H1 (cell line): ENCODE data around the gene RAB3C. TPM values are rescaled to one million over a fixed set of nuclear protein-coding genes. Genes with fewer than 3 reads are reported as not detected.

Source experiments
- CTCF ChIA-PET: fragments of 300-600 bp; sonication (Branson Sonifier 250); formaldehyde crosslinking; loops from one replicate; lab custom pipeline; 2021; ENCODE audit not compliant: partially characterized antibody; lab: Charles Lee
- POLR2A ChIA-PET: fragments of 300-600 bp; sonication (Branson Sonifier 250); formaldehyde crosslinking; loops from one replicate; lab custom pipeline; 2021; ENCODE audit warnings: inconsistent platforms; ENCODE audit not compliant: partially characterized antibody; lab: Charles Lee
- DNase-seq, 2 experiments: peaks; one replicate each; pipeline versions ENCODE4 v3.0.0 to v3.0.0-alpha.2; 2010 to 2022; ENCODE audit warnings: low spot score in 2 of 2, low read depth in 1 of 2, mixed read lengths in 1 of 2
- FAIRE-seq: peaks from 2 replicates; lab custom pipeline; 2011; peaks lifted over from hg19 to GRCh38; lab: Jason Lieb, UNC
- H2AFZ ChIP-seq: 2 replicates; pipeline ENCODE4 v1.8.1; 2012; ENCODE audit warnings: low read length, inconsistent platforms
- H2AK5ac ChIP-seq: 2 replicates; pipeline ENCODE4 v1.6.1; 2013; ENCODE audit warnings: low read depth, low read length
- H2BK120ac ChIP-seq: replicated peaks from 2 replicates; pipeline ENCODE3; 2013; ENCODE audit warnings: low read depth, low read length, inconsistent platforms
- H2BK12ac ChIP-seq: 2 replicates; pipeline ENCODE4 v1.6.1; 2013; ENCODE audit warnings: low read depth, low read length
- H2BK15ac ChIP-seq: 2 replicates; pipeline ENCODE4 v1.6.1; 2013; ENCODE audit warnings: low read length
- H2BK20ac ChIP-seq: 2 replicates; pipeline ENCODE4 v1.6.1; 2013; ENCODE audit warnings: low read length
- H2BK5ac ChIP-seq: 2 replicates; pipeline ENCODE4 v1.6.1; 2013; ENCODE audit warnings: low read depth, low read length
- H3K14ac ChIP-seq: 2 replicates; pipeline ENCODE4 v1.6.1; 2013; ENCODE audit warnings: inconsistent platforms; ENCODE audit not compliant: insufficient read length
- H3K18ac ChIP-seq: 2 replicates; pipeline ENCODE4 v1.6.1; 2013; ENCODE audit warnings: low read length; ENCODE audit errors: extremely low read depth
- H3K23ac ChIP-seq: 2 replicates; pipeline ENCODE4 v1.6.1; 2013; ENCODE audit warnings: inconsistent platforms; ENCODE audit not compliant: insufficient read length
- H3K23me2 ChIP-seq: 2 replicates; pipeline ENCODE4 v1.6.1; 2013; ENCODE audit warnings: low read depth, low read length
- H3K27ac ChIP-seq: 2 replicates; pipeline ENCODE4 v1.6.1; 2011; ENCODE audit warnings: low read depth, low read length, inconsistent platforms
- H3K27me3 ChIP-seq, 4 experiments: replicated peaks in 1 of 4; 1 replicate in 1 of 4; 2 replicates in 3 of 4; pipeline versions ENCODE4 v1.6.1 to v1.8.1; 2011 to 2013; ENCODE audit warnings: low read length in 3 of 4, mild to moderate bottlenecking in 3 of 4, inconsistent platforms in 2 of 4, mixed read lengths in 2 of 4, moderate library complexity in 1 of 4; ENCODE audit not compliant: control insufficient read depth in 3 of 4, insufficient read depth in 3 of 4; ENCODE audit errors: extremely low read depth in 1 of 4
- H3K36me3 ChIP-seq, 4 experiments: 2 replicates each; pipeline versions ENCODE4 v1.6.1 to v1.8.1; 2011 to 2013; ENCODE audit warnings: mild to moderate bottlenecking in 4 of 4, low read length in 3 of 4, moderate library complexity in 2 of 4, control low read depth in 1 of 4, inconsistent platforms in 1 of 4; ENCODE audit not compliant: insufficient read depth in 4 of 4, control insufficient read depth in 2 of 4
- H3K4ac ChIP-seq: replicated peaks from 2 replicates; pipeline ENCODE3; 2013; ENCODE audit warnings: low read length, low read depth, mixed read lengths, inconsistent platforms; ENCODE audit not compliant: insufficient read length
- H3K4me1 ChIP-seq, 4 experiments: replicated peaks in 1 of 4; 1 replicate in 1 of 4; 2 replicates in 3 of 4; pipeline versions ENCODE4 v1.6.1 to v1.8.1; 2011 to 2013; ENCODE audit warnings: low read length in 3 of 4, inconsistent platforms in 2 of 4, mixed read lengths in 1 of 4; ENCODE audit not compliant: insufficient read depth in 4 of 4, control insufficient read depth in 3 of 4
- H3K4me2 ChIP-seq, 2 experiments: 2 replicates each; pipeline versions ENCODE4 v1.6.1 to v1.8.1; 2011 to 2013; ENCODE audit warnings: low read depth in 2 of 2, low read length in 2 of 2, control low read depth in 1 of 2, inconsistent platforms in 1 of 2, mild to moderate bottlenecking in 1 of 2; ENCODE audit not compliant: insufficient read depth in 1 of 2
- H3K4me3 ChIP-seq, 4 experiments: fragments of 200-600, 300-600 bp in 1 of 4; sonication (generic), shearing (Covaris generic), sonication (Bioruptor Twin) in 1 of 4; 2 replicates each; pipeline versions ENCODE4 v1.5.1 to v1.8.1; 2011 to 2016; ENCODE audit warnings: low read length in 4 of 4, low read depth in 3 of 4, control low read depth in 2 of 4, inconsistent platforms in 2 of 4, mild to moderate bottlenecking in 2 of 4, mixed read lengths in 1 of 4, moderate library complexity in 1 of 4; ENCODE audit not compliant: insufficient read depth in 2 of 4; ENCODE audit errors: extremely low read depth in 1 of 4
- H3K56ac ChIP-seq: replicated peaks from 2 replicates; pipeline ENCODE3; 2013; ENCODE audit warnings: low read depth, mild to moderate bottlenecking, mixed read lengths, low read length, inconsistent platforms; ENCODE audit not compliant: insufficient read length
- H3K79me1 ChIP-seq: 2 replicates; pipeline ENCODE4 v1.6.1; 2013; ENCODE audit warnings: low read depth, low read length, control low read depth
- H3K79me2 ChIP-seq, 2 experiments: 2 replicates each; pipeline versions ENCODE4 v1.6.1 to v1.8.1; 2012 to 2013; ENCODE audit warnings: low read length in 2 of 2, mild to moderate bottlenecking in 2 of 2, inconsistent platforms in 1 of 2; ENCODE audit not compliant: insufficient read depth in 2 of 2, control insufficient read depth in 1 of 2
- H3K9ac ChIP-seq, 4 experiments: replicated peaks in 1 of 4; 1 replicate in 1 of 4; 2 replicates in 3 of 4; pipeline versions ENCODE4 v1.6.1 to v1.8.1; 2011 to 2013; ENCODE audit warnings: low read depth in 3 of 4, low read length in 3 of 4, control low read depth in 2 of 4, mild to moderate bottlenecking in 2 of 4, moderate library complexity in 2 of 4, inconsistent platforms in 1 of 4; ENCODE audit errors: extremely low read depth in 1 of 4
- H3K9me3 ChIP-seq, 2 experiments: 2 replicates each; pipeline versions ENCODE4 v1.6.1 to v1.8.1; 2012 to 2013; ENCODE audit warnings: mild to moderate bottlenecking in 2 of 2, moderate library complexity in 2 of 2, control low read depth in 1 of 2, inconsistent platforms in 1 of 2, low read depth in 1 of 2, low read length in 1 of 2, mixed read lengths in 1 of 2; ENCODE audit not compliant: insufficient read depth in 2 of 2
- H4K20me1 ChIP-seq, 2 experiments: replicated peaks in 1 of 2; 2 replicates each; pipeline versions ENCODE3 to v1.8.1; 2011 to 2013; ENCODE audit warnings: inconsistent platforms in 2 of 2, low read length in 2 of 2, mild to moderate bottlenecking in 1 of 2; ENCODE audit not compliant: insufficient read depth in 2 of 2, control insufficient read depth in 1 of 2
- H4K5ac ChIP-seq: 2 replicates; pipeline ENCODE4 v1.6.1; 2013; ENCODE audit warnings: low read length, low read depth, mixed read lengths, inconsistent platforms; ENCODE audit not compliant: insufficient read length
- H4K8ac ChIP-seq: 2 replicates; pipeline ENCODE4 v1.8.0; 2013; ENCODE audit warnings: mild to moderate bottlenecking, moderate library complexity, low read length, inconsistent platforms; ENCODE audit not compliant: insufficient read depth; ENCODE audit errors: extremely low read depth
- H4K91ac ChIP-seq: replicated peaks from 2 replicates; pipeline ENCODE3; 2013; ENCODE audit warnings: low read length, mixed read lengths, inconsistent platforms; ENCODE audit not compliant: insufficient read length
- CHD1 ChIP-seq: IDR thresholded peaks from 2 replicates; pipeline ENCODE4 v1.6.1; 2012; ENCODE audit warnings: low read depth, low read length, improper control_type of control experiment
- GABPA ChIP-seq: IDR thresholded peaks from 2 replicates; pipeline ENCODE4 v1.6.1; 2011; ENCODE audit warnings: mild to moderate bottlenecking, low read length, moderate library complexity, borderline replicate concordance; ENCODE audit not compliant: insufficient read depth
- RAD21 ChIP-seq, 2 experiments: IDR thresholded peaks in 1 of 2; conservative IDR thresholded peaks in 1 of 2; 2 replicates each; pipeline ENCODE4 v1.6.1; 2011; ENCODE audit warnings: low read depth in 2 of 2, low read length in 2 of 2, improper control_type of control experiment in 1 of 2, inconsistent platforms in 1 of 2, mild to moderate bottlenecking in 1 of 2, moderate library complexity in 1 of 2
- RBBP5 ChIP-seq: IDR thresholded peaks from 2 replicates; pipeline ENCODE4 v1.7.1; 2012; ENCODE audit warnings: low read depth, mild to moderate bottlenecking, inconsistent platforms, low read length, moderate library complexity, borderline replicate concordance
- RXRA ChIP-seq: IDR thresholded peaks from 2 replicates; pipeline ENCODE4 v1.6.1; 2011; ENCODE audit warnings: low read depth, mild to moderate bottlenecking, low read length, moderate library complexity; ENCODE audit not compliant: insufficient read depth
- TAF1 ChIP-seq: IDR thresholded peaks from 2 replicates; pipeline ENCODE4 v1.6.1; 2011; ENCODE audit warnings: mild to moderate bottlenecking, low read depth, low read length
- TAF7 ChIP-seq: optimal IDR thresholded peaks from 2 replicates; pipeline ENCODE3; 2011; ENCODE audit warnings: low read depth, mild to moderate bottlenecking, inconsistent platforms, low read length, moderate library complexity, borderline replicate concordance
- TBP ChIP-seq: IDR thresholded peaks from 2 replicates; pipeline ENCODE4 v1.6.1; 2011; ENCODE audit warnings: low read depth, low read length, improper control_type of control experiment
- WGBS, 2 experiments: shearing (Covaris generic) in 1 of 2; methylation state at CpG; one replicate each; pipeline versions ENCODE4 v1.1.6 to v1.1.7; 2013 to 2015; ENCODE audit warnings: low lambda C conversion rate in 2 of 2, mixed read lengths in 2 of 2, inconsistent platforms in 1 of 2, low coverage in 1 of 2, missing lambda C conversion rate in 1 of 2; ENCODE audit not compliant: insufficient replicate concordance in 2 of 2, insufficient coverage in 1 of 2, insufficient read length in 1 of 2; ENCODE audit errors: extremely low coverage in 1 of 2, missing lambda C conversion rate in 1 of 2; 5-methylcytosine and 5-hydroxymethylcytosine counted together
- polyA plus RNA-seq, 7 experiments: library from polyadenylated mRNA; depleted of rRNA in 3 of 7; stranded (reverse) in 5 of 7; unstranded in 2 of 7; fragments of >200 nt in 5 of 7; fragments of 200-250 nt in 2 of 7; gene quantifications; 1 replicate in 5 of 7; 2 replicates in 1 of 7; 4 replicates in 1 of 7; pipeline versions ENCODE4 v1.2.1 to v1.2.3, GENCODE V29; 2011 to 2013; ENCODE audit warnings: missing spikeins in 2 of 7, mixed read lengths in 2 of 7
- total RNA-seq: library from RNA; stranded (reverse); fragmentation: NEBNext Ultra II Directional; extraction: Animal tissue kit (Norgen Biotek cat#: 25700); gene quantifications from 2 replicates; pipeline ENCODE4 v1.2.1, GENCODE V29; 2021
- TF ChIP-seq, protein P1 (sequence below): IDR thresholded peaks from 2 replicates; pipeline ENCODE4 v1.6.1; 2012; ENCODE audit warnings: low read length, inconsistent platforms
- TF ChIP-seq, protein P2 (sequence below): IDR thresholded peaks from 2 replicates; pipeline ENCODE4 v1.6.1; 2011; ENCODE audit warnings: low read length, improper control_type of control experiment

RAB3C gene
- total and polyA plus RNA-seq, 2 of the 8 experiments (the other 6 are each of a cell fraction or from before 2014, with no cell fraction given), result 14.7 to 18.3 TPM

DNA sequence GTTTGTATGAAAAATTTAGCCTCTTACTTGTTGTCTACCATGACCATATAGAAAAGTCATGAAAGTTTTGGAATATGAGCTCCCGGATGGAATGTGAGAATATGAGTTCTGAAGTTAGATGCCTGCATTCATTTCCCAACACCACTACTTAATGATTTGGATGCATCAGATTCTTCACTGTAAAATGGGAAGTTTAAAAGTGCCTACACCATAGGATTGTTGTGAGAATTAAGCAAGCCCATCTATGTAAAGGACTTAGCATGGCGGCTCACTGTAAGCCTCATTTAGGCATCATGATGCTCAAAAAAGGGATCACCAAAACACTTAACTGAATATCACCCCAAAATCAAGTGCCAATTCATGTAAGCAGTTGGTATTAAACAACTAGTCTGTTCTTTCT lies 177.3 kb downstream of the RAB3C start:
- Histone ChIP-seq H3K9ac (no peak overlapping the region), H4K5ac (no peak overlapping the region), H3K14ac (no peak overlapping the region), H3K27ac (no peak overlapping the region), H4K8ac (no peak overlapping the region), H3K4me3 (no peak overlapping the region), H3K79me2 (no peaks in the 10 kb centered on the region), H3K27me3 (no peaks in the 10 kb centered on the region), H3K79me1 (no peaks in the 10 kb centered on the region), H2BK12ac (no peak overlapping the region), H3K23me2 (peaks cover 2% of the 10 kb centered on the region; the same call in 1 of the 2 replicates), H2BK120ac (no peak overlapping the region), H3K4me1 (no peaks in the 10 kb centered on the region), H2BK5ac (no peak overlapping the region), H2AK5ac (no peak overlapping the region), H3K56ac (no peak overlapping the region), H3K23ac (no peak overlapping the region), H4K91ac (no peak overlapping the region), H2BK15ac (no peak overlapping the region), H3K36me3 (no peaks in the 10 kb centered on the region), H3K4me2 (no peak overlapping the region), H2BK20ac (no peak overlapping the region), H3K18ac (no peak overlapping the region), H3K9me3 (no peaks in the 10 kb centered on the region), H4K20me1 (no peaks in the 10 kb centered on the region), H2AFZ (no peak overlapping the region), H3K4ac (no peak overlapping the region)
- ChIA-PET CTCF (no interaction called here), POLR2A (no interaction called here)
- TF ChIP-seq, protein P1, sequence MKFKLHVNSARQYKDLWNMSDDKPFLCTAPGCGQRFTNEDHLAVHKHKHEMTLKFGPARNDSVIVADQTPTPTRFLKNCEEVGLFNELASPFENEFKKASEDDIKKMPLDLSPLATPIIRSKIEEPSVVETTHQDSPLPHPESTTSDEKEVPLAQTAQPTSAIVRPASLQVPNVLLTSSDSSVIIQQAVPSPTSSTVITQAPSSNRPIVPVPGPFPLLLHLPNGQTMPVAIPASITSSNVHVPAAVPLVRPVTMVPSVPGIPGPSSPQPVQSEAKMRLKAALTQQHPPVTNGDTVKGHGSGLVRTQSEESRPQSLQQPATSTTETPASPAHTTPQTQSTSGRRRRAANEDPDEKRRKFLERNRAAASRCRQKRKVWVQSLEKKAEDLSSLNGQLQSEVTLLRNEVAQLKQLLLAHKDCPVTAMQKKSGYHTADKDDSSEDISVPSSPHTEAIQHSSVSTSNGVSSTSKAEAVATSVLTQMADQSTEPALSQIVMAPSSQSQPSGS, result no peak
- TF ChIP-seq TAF1, result no peak
- TF ChIP-seq, protein P2, sequence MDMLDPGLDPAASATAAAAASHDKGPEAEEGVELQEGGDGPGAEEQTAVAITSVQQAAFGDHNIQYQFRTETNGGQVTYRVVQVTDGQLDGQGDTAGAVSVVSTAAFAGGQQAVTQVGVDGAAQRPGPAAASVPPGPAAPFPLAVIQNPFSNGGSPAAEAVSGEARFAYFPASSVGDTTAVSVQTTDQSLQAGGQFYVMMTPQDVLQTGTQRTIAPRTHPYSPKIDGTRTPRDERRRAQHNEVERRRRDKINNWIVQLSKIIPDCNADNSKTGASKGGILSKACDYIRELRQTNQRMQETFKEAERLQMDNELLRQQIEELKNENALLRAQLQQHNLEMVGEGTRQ, result no peak
- TF ChIP-seq GABPA, result no peak
- no peak for TF ChIP-seq RBBP5
- no peak for TF ChIP-seq RXRA
- TF ChIP-seq CHD1, result no peak
- no peak for TF ChIP-seq RAD21 (IDR thresholded peaks at IDR 0.05 in 1 of 2, conservative IDR thresholded peaks at IDR 0.05 in 1 of 2; ENCODE audit: low read depth in 2 of 2, low read length in 2 of 2)
- no peak for TF ChIP-seq TBP
- TF ChIP-seq TAF7, result no peak
- 97% methylated on average over 2 of the region's 2 CpGs; no CpG with 5 or more reads in 1 of the 2 experiments for WGBS, 2 experiments
- FAIRE-seq (no peak), DNase-seq (no peak)
